WTC11 (cell line): Measurements from ENCODE around the gene LENG9. TPM values are rescaled to one million over a fixed set of nuclear protein-coding genes. Genes with fewer than 3 reads are reported as not detected.

Experiments used
- ATAC-seq: fragments of 200-7000 bp; cut with Tn5 transposase; 2 replicates; pipeline ENCODE4 v1.10.0; 2021; ENCODE audit warnings: mild to moderate bottlenecking, moderate library complexity
- CTCF ChIA-PET: fragments of 300-600 bp; sonication (Branson Sonifier 250); formaldehyde crosslinking; loops from one replicate; lab custom pipeline; 2021; ENCODE audit warnings: antibody characterized with exemption; lab: Charles Lee
- POLR2A ChIA-PET: fragments of 350-600 bp; sonication (Branson Sonifier 250); formaldehyde crosslinking; loops from one replicate; lab custom pipeline; 2021; ENCODE audit warnings: antibody characterized with exemption; lab: Charles Lee
- DNase-seq: peaks from one replicate; pipeline ENCODE4 v3.0.0; 2021; ENCODE audit warnings: low spot score
- H3K27ac Mint-ChIP-seq: 2 replicates; pipeline ENCODE4 v1.8.0; 2021; ENCODE audit warnings: mixed read lengths
- H3K27me3 Mint-ChIP-seq: 2 replicates; pipeline ENCODE4 v1.8.0; 2021; ENCODE audit warnings: low read depth, mild to moderate bottlenecking, moderate library complexity, mixed read lengths
- H3K36me3 Mint-ChIP-seq: 2 replicates; pipeline ENCODE4 v1.8.0; 2021; ENCODE audit warnings: mixed read lengths
- H3K4me1 Mint-ChIP-seq: 2 replicates; pipeline ENCODE4 v1.8.0; 2022; ENCODE audit warnings: mixed read lengths
- H3K4me3 Mint-ChIP-seq: 2 replicates; pipeline ENCODE4 v1.8.0; 2021; ENCODE audit warnings: mild to moderate bottlenecking, moderate library complexity, mixed read lengths
- H3K9me3 Mint-ChIP-seq: 2 replicates; pipeline ENCODE4 v1.8.0; 2021; ENCODE audit warnings: mixed read lengths
- AFF4 ChIP-seq: sonication (generic); formaldehyde crosslinking; IDR thresholded peaks from 2 replicates; pipeline ENCODE4 v1.8.1; 2023; ENCODE audit warnings: mild to moderate bottlenecking, missing genetic modification reagents, borderline replicate concordance
- ATF2 ChIP-seq: sonication (generic); formaldehyde crosslinking; IDR thresholded peaks from 2 replicates; pipeline ENCODE4 v1.8.1; 2022; ENCODE audit warnings: low read depth, missing genetic modification reagents, borderline replicate concordance
- ATF3 ChIP-seq: sonication (generic); formaldehyde crosslinking; conservative IDR thresholded peaks from 2 replicates; pipeline ENCODE4 v1.8.1; 2022; ENCODE audit warnings: mild to moderate bottlenecking, missing genetic modification reagents
- CTCF ChIP-seq: fragments of 200-600 bp; IDR thresholded peaks from 2 replicates; pipeline ENCODE4 v1.8.0; 2022; ENCODE audit warnings: antibody characterized with exemption
- EMX1 ChIP-seq: fragments of 250-450 bp; sonication (Bioruptor Pico); IDR thresholded peaks from 2 replicates; pipeline ENCODE4 v1.8.0; 2021; ENCODE audit warnings: mild to moderate bottlenecking
- FOXP1 ChIP-seq: sonication (generic); formaldehyde crosslinking; IDR thresholded peaks from 2 replicates; pipeline ENCODE4 v1.8.0; 2022; ENCODE audit warnings: missing genetic modification reagents, mild to moderate bottlenecking, moderate library complexity, borderline replicate concordance
- GRHL2 ChIP-seq: fragments of 250-450 bp; sonication (Bioruptor Pico); IDR thresholded peaks from 2 replicates; pipeline ENCODE4 v1.8.0; 2022; ENCODE audit warnings: mild to moderate bottlenecking, moderate library complexity; ENCODE audit not compliant: insufficient replicate concordance, severe bottlenecking
- HMGA2 ChIP-seq: fragments of 250-450 bp; sonication (Bioruptor Pico); IDR thresholded peaks from 2 replicates; pipeline ENCODE4 v1.4.0; 2021; ENCODE audit warnings: mild to moderate bottlenecking, moderate library complexity
- KAT7 ChIP-seq: sonication (generic); formaldehyde crosslinking; IDR thresholded peaks from 2 replicates; pipeline ENCODE4 v1.8.1; 2023; ENCODE audit warnings: missing genetic modification reagents, mild to moderate bottlenecking, borderline replicate concordance
- MAX ChIP-seq: sonication (generic); formaldehyde crosslinking; IDR thresholded peaks from 2 replicates; pipeline ENCODE4 v1.8.0; 2022; ENCODE audit warnings: mild to moderate bottlenecking, missing genetic modification reagents
- NFE2L1 ChIP-seq: sonication (generic); formaldehyde crosslinking; IDR thresholded peaks from 2 replicates; pipeline ENCODE4 v1.8.1; 2023; ENCODE audit warnings: missing genetic modification reagents
- RELA ChIP-seq: sonication (generic); formaldehyde crosslinking; IDR thresholded peaks from 2 replicates; pipeline ENCODE4 v1.8.1; 2022; ENCODE audit warnings: missing genetic modification reagents, mild to moderate bottlenecking, borderline replicate concordance
- SMAD3 ChIP-seq: sonication (generic); formaldehyde crosslinking; IDR thresholded peaks from 2 replicates; pipeline ENCODE4 v1.8.0; 2022; ENCODE audit warnings: missing genetic modification reagents, mild to moderate bottlenecking, borderline replicate concordance
- TEAD4 ChIP-seq: sonication (generic); formaldehyde crosslinking; IDR thresholded peaks from 2 replicates; pipeline ENCODE4 v1.8.0; 2022; ENCODE audit warnings: mild to moderate bottlenecking, missing genetic modification reagents
- ZNF138 ChIP-seq: sonication (generic); formaldehyde crosslinking; conservative IDR thresholded peaks from 2 replicates; pipeline ENCODE4 v1.8.1; 2022; ENCODE audit warnings: mild to moderate bottlenecking, moderate library complexity, missing genetic modification reagents
- ZNF263 ChIP-seq: sonication (generic); formaldehyde crosslinking; IDR thresholded peaks from 2 replicates; pipeline ENCODE4 v1.8.1; 2022; ENCODE audit warnings: low read depth, mild to moderate bottlenecking, moderate library complexity, missing genetic modification reagents
- ZNF416 ChIP-seq: fragments of 250-450 bp; sonication (Bioruptor Pico); IDR thresholded peaks from 2 replicates; pipeline ENCODE4 v1.9.0; 2021; ENCODE audit warnings: mild to moderate bottlenecking, inconsistent platforms
- total RNA-seq: library from RNA; stranded (reverse); gene quantifications from 3 replicates; pipeline ENCODE4 v1.2.3, GENCODE V29; 2021

The LENG9 gene
- total RNA-seq, 1 experiment from 2014 or later, result 6.1 TPM

GRCh38 chr19:54458648-54459281 lies 4.8 kb downstream of the LENG9 start:
- Mint-ChIP-seq H3K9me3 (no peaks in the 10 kb centered on the region), H3K4me1 (peaks cover 7% of the 10 kb centered on the region), H3K4me3 (no peak overlapping the region), H3K36me3 (peaks cover 53% of the 10 kb centered on the region), H3K27me3 (no peaks in the 10 kb centered on the region), H3K27ac (peak overlapping the region; percentile 83)
- no peak for ATAC-seq
- DNase-seq, result no peak
- ChIA-PET POLR2A (no interaction called here), CTCF (interaction anchor here (0.6 kb wide), 1 partner anchor 1817 kb away, joined by 5 read pairs; no protein-coding TSS in a partner anchor)
- TF ChIP-seq ZNF416 (CRISPR knock-in tag), result no peak

- H3K4me1 Mint-ChIP-seq, result peaks cover 7% of the 10 kb centered on the region
- DNase-seq (no peak), ATAC-seq (no peak)
- TF ChIP-seq AFF4 (CRISPR knock-in tag) (no peak), ATF2 (CRISPR knock-in tag) (no peak), TEAD4 (no peak), SMAD3 (CRISPR knock-in tag) (no peak), RELA (CRISPR knock-in tag) (no peak), ZNF138 (no peak), KAT7 (CRISPR knock-in tag) (no peak), ZNF263 (CRISPR knock-in tag) (no peak), NFE2L1 (CRISPR knock-in tag) (no peak), MAX (CRISPR knock-in tag) (no peak)
- POLR2A ChIA-PET, result no interaction called here
- CTCF ChIA-PET, result interaction anchor here (0.6 kb wide), 1 partner anchor 1816 kb away, joined by 5 read pairs; no protein-coding TSS in a partner anchor
- H3K9me3 Mint-ChIP-seq, result no peaks in the 10 kb centered on the region
- no peak overlapping the region for H3K4me3 Mint-ChIP-seq
- H3K27me3 Mint-ChIP-seq, result no peaks in the 10 kb centered on the region
- no peak overlapping the region for H3K27ac Mint-ChIP-seq
- peaks cover 61% of the 10 kb centered on the region for H3K36me3 Mint-ChIP-seq
These were observed 5.6 kb downstream of the LENG9 start for GRCh38 chr19:54457773-54458647.

- TF ChIP-seq EMX1 (no peak), GRHL2 (CRISPR knock-in tag) (no peak), FOXP1 (no peak), CTCF (no peak), KAT7 (CRISPR knock-in tag) (no peak), ATF3 (CRISPR knock-in tag) (no peak), HMGA2 (CRISPR knock-in tag) (no peak)
- TF ChIP-seq, all 79 proteins: peak for 0
- ChIA-PET CTCF (no interaction called here), POLR2A (no interaction called here)
- Mint-ChIP-seq H3K27ac (no peak overlapping the region), H3K27me3 (no peaks in the 10 kb centered on the region), H3K36me3 (peaks cover 70% of the 10 kb centered on the region), H3K4me1 (peaks cover under 1% of the 10 kb centered on the region; the same call in 1 of the 2 replicates), H3K9me3 (no peaks in the 10 kb centered on the region), H3K4me3 (no peak overlapping the region)
- DNase-seq (no peak), ATAC-seq (no peak)
These were observed 6.9 kb downstream of the LENG9 start for GRCh38 chr19:54456423-54457373.
